NCI-H69 (cell line): ENCODE data around the gene PRPF40B.

Source experiments
- DNase-seq: peaks from one replicate; lab custom pipeline; 2025; lab: John Stamatoyannopoulos, UW

The PRPF40B gene

DNA sequence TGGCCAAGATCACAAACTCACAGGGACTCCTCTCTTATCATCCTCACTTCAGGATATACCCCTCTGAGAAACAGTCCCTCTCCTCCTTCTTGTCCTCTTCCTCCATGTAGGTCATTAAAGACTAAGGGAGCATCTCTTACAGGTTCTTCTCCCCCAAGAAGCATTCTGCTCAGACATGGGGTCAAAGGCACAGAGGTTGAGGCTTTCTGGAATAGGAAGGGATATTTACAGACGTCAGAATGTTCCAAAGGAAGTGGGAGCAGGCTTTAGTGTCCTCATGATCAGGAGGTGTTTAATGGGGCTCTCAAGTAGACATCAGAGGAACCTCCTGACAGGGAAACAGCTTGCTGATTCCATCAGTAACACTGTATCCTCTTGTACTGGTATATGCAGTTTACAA, 36.4 kb downstream of the PRPF40B start:
- DNase-seq = no peak

DNA sequence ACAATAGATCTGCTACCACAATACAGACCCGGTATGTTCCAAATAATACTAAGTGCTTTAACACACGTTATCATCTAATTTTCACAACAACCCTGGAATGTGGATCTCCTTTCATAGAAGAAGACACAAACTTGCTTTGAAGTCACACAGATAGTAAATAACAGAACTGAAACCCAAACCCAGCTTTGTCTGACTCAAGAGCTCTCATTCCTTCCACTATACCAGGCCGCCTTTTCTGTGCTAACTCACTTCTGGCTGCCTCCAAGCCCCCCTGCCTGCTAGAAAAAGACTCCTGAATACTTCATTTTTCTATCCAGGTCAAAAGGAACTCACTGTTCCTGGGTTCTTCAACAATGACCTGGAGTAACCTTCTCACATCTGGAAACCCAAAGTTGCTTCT, 37.8 kb downstream of the PRPF40B start:
- DNase-seq = no peak

DNA sequence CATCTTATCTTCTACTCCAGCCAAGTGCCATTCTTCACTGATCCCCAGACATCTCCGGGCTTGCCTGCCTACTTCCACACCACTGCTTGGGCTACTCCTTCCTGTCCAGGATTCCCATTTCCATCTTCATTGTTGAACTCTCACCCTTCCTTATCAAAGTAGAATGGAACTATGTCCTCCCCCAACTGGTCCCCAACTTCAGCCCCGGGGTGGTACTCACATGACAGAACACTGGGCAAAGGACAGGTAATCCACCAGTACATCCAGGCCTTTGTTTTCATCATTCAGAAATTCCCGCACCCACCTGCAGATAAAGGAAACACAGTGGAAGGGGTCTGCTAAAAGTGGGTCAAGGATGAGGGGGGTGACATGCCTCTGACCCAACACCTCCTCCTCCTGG, 38.4 kb downstream of the PRPF40B start:
- DNase-seq = no peak

DNA sequence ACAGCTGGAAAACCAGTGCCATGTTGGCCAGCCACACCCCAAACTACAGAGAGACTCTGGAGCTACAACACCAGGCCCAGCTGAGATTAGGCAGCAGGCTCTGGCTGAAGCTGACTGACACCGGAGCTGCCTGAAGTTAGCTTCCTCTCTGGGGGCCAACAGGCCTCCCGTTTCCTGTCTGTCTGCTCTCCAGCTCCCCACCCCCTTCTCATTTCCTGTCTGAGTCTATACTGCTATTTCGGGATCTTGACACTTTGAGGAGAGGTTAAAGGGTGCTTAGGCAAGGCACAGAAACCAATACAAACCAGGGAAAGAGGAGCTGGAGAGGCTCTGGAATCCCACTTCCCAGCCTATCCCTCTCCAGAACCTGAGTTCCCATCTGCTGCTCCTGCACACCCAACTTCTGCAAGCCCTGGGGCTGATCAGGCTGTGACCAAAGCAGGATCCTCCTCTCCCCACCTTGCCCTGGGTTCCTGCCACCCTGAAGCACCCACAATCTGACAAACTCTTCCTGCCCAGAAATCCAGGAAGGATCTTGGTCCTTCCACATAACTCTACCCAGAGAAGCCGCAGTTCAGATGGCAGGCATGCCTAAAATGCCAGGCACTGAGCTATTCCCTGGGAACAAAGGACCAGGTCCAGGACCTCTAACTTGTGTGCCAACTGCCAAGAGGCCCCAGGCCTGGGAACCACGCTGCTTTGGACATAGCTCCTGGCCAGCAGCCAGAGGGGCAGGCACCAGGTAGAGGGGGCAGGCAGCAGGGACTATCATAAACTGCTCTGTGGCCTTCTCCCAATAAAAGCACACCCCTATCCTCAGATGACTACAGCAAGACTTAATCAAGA, 39.9 kb downstream of the PRPF40B start:
- peak; percentile 82 for DNase-seq

DNA sequence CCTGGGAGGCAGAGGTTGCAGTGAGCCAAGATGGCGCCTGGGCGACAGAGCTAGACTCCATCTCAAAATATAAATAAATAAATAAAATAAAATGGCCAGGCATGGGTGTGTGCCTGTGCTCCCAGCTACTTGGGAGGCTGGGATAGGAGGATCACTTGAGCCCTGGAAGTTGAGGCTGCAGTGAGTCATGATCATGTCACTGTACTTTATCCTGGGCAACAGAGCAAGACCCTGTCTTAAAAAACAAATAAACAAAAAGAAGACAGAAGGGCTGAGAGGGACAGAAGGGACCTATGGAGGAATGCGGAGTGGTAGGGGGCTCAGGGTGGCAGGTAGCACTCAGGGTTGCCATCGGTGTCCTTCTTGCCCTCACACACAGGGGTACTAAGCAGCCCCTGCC, 40.8 kb downstream of the PRPF40B start:
- DNase-seq = no peak

DNA sequence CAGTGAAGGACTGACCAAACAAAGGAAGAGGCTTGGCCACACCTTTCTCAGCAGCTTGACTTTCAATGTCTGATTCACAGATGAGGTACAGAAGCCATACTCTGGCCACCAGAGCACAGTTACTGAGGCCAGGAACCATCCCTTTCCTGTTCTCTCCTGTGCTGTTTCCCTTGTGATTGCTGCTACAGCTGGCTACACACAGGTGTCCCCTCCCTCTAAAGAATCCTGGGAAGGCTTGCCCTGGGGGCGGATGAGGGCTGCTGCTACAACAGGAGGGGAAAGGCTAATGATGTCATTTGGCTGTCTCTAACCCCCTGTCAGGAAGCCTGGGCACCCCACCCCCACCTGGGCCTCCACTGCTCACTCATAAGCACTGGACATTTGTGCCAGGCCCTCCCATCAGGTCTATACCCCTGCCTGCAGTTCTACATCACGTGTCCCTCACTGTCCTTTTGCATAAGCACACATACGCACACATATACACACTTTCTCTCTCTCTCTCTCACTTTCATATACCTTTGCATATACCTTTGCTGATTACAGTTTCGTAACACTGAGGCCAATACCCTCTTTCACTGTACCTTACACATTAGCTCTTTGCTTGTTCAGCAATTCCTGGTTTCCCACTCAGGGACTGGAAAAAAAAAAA, 41.4 kb downstream of the PRPF40B start:
- peak; percentile 89 for DNase-seq

DNA sequence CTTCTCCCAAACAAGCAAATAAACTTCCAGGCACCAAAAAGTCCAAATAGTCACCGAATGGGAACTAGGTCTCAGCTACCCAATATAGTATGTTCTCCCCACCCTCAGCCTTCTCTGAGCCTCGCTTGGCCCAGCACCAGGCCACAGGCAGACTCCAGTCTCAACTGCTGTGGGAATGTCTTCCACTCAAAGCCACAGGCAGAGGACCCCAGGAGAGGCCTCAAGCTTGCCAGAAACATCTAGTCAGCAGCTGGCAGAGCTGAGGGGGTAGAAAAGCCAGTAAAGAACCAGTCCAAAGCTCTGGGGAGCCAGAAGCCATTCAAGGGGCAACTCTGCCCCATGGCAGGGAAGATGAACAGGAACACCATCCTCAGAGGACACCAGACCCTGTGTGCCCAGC, 42.0 kb downstream of the PRPF40B start:
- DNase-seq = no peak

DNA sequence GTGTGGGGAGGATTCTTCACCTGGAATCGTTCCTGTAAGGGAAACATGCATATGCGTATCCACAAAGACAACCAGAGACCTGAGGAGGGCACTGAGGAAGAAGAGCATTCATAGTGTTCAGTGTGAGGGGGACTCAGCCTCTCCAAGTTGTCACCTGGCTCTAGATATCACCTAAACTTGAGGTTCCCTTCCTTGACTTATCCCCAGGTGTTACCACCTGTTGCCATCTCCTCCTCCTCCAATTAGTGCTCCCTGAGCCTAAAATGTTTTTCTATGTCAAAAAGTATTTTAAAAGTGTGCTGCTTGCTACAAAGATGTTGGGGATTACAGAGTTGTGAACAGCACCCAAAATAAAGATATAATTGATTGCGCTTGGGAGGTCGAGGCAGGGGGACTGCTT, 42.8 kb downstream of the PRPF40B start:
- no peak for DNase-seq

DNA sequence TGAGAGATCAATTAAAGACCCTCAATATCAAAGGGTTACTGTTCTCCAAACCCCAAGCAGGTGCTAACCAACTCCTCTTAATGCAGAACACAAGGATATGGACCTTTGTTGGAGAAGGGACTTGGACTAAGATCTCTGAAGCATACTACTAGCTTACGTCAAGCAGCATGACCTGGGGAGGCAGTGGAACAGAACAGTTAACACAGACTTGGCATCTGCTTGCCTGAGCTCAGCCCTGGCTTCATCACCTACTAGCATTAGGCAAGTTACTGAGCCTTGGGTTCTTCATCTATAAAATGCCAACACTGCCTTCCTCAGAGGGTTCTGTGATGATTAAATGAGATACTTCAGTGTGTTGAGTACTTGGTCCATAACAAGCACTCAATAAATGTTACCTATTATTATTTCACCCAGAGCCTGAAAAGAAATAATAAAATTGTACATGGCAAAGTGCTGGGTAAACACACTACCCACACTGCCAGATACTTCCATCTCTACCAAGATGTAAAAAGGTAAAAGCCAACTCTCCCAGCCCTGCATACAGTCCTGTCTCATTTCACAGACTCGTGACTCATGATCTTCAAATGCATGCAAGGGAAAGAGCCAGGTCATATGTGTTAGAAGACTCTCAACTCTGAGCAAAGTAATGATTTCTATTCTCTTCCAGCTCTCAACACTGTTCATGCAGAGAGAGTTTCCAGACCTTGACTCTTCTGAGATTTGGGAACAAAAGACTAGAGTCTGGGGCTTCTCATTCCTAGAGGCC, 44.1 kb downstream of the PRPF40B start:
- DNase-seq = no peak

DNA sequence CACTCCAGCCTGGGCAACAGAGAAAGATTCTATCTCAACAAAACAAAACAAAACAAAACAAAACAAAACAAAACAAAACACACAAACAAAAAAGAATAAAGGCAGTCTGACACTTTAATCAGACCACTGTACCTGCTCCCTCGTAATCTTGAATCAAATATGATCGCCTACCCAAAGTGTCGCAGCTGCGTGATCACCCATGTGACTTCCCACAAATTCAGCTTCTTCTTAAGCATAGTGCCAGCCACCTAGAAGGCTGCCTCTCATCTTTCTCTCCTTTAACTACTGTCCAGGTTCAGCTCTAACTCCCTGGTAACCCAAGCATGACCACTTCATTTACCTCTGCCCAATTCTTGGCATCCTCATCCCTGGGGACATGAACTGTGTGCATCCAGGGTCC, 46.4 kb downstream of the PRPF40B start:
- DNase-seq = peak; percentile 7

DNA sequence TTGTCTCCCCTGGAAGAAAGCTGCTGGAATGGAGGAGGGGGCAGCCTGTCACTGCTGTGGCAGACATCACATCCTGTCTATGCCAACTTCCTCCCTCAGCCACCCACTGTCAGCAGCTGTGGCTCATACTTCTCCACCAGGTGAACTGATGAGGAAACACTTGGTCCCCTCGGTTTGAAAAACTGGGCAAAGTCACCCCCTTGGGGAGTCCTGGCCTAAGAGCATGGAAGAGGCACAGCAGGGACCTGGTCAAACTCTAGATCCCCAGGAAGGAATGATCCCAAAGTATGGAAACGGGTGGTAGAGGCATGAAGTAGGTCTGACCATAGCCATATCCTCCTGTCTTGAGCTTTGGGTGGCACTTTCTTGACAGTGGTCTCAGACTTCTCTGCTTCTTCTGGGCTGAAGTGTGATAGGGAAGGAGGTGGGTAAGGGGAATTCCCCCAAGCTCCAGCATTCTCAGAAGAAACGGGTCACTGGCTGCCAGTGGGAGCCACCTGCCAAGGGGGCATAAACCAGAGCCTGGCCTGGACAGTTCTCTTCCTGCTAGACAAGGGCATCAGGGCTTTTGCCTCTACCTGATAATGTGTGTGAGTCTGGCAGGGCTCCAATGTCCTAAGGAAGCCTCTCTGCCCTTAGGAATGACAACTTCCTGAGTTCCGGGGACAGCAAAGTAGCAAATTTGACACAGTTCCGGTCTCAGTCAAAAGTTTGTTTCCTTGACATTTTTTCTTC, 47.8 kb downstream of the PRPF40B start:
- DNase-seq = peak; percentile 20

DNA sequence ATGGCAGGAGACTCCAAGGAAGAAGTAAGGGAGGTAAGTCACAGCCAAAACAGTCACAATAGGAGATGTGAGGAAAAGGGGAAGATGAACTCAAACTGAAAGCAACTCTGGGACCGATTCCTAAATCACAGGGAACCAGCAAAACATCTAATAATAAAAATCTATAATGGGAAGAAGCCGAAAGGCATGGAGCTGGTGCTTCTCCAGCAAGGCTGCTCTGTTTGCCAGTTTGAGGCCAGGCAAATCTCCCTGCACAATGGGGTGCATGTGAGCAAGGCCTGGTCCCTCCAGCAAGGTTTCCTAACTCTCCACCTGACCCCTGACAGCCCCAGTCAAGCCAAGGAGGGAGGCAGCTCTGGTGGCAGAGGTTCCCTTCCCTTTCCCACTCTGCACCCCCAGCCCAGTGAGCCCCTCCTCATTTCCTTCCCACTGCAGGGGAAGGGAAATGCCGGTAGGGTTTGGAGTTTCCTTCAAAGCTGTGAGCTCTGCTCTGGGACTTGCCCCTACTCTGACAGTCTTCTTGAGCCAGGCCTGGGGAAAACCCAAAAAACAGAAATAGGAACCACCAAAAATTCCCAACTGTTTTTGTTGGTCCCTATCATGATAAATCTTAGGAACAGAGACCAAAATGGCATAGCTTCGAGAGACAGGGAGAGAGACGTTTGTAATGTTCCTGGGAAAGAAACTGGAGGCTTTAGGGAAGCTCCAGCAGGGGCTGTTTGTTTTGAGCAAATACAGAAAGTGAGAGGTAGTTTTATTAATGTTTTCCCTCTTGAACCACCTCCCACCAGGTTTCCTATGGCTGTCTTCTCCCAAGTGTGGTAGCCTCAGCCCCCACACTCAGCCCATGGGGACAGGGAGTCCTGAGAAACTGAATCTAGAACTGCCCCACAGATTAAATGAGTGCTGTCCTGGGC, 49.2 kb downstream of the PRPF40B start:
- DNase-seq = peak; percentile 77

DNA sequence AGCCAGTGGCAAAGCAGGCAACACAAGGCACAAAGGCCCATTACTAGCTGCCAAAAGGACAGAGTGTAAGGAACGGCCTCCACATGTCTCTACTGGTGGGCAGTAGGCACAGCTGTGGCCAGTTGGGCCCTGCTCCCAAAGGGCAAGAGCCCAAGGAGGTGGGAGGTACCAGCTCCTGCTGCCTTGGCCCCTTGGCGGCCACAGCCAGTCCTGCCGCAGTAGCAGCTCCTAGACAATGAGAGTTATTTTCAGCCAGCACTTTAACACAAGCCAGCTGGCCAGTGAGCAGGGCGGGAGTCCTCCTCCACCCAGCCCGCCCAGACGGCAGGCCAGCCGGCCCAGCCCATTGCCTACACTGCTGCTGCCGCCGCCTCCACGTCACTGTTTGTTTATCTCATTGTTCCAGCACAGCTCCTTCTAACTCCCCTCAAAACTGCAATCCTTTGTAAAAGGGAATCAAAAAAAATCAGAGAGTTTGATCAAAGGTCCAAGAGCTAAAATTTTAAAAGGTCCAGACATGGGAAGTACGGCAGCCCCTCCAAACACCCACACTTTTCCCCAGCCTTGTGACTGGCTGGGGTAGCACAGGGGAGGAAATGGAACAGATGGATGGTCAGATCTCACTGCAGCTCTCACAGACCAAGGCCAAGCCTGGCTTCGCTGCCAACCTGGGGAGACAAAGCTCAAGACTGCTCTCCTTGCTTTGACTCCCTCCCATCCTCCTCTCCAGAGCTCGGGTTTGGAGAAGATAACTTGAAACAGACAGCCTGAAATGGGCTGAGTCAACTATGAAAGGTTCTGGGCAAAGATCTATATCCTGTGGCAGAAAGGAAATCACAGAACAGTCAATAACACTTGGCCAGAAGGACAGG, 50.3 kb downstream of the PRPF40B start:
- peak; percentile 96 for DNase-seq

DNA sequence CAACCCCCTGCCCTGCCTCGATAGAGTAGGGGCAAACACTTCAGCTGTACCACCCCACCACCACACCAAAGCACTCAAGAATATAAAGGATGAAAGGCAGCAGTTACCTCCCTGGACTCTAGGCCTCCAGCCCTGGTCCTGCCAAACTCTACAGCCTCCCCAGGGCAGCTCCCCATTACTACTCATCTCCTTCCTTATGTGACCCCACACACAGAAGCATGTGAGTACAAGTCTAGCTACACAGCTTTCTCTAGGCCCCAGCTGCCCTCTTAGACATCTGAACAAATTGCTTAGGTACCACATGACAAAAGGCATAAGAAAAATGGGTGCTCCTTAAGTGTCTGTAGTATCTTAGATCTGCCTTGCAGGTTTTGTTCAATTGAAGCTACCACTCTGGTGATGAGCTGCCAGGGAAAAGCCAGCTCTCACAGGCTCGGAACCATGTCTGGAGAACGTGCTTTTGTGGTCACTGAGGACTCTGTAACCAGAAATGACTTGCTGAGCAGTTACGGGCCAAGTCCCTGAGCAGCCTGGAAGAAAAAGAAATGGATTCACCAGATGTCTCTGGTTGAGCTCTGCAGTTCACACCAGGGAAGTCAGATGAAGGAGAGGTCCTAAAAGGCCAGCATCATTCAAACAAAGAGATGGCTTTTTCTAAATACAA, 51.1 kb downstream of the PRPF40B start:
- DNase-seq = peak; percentile 45

DNA sequence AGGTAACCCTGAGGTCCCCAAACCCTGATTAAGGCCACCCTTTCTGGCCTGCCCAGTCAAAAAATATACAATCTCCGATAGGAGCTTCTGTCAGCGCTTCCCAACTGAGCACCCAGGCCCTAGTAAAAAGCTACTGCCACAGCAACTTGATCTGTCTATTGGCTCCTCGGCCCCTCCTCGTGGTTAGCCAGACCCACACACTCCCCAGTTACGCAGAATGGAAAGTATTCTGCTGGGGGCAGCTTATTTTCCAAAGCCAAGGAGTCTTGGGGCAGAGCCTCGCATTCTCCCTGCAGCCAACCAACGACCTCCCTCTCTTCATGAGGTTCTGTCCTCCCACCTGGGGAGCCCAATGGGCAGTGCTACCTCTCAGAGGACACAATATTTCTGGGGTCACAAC, 51.8 kb downstream of the PRPF40B start:
- DNase-seq = no peak

DNA sequence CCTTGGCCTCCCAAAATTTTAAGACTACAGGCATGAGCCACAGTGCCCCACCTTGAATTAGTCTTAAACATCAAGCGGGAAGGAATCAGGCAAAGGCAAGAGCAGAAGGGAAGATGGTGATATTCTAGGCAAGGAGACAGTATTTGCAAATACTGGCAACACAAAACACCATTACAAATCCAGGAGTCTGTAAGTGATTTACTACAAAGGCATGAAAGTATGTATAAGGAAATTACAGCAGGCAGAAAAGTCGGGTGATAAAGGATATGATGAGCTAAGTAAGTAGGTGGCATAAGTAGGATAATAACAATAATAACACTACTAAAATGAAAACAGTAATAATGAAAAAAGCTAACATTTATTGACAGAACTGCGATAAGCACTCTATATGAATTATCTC, 55.4 kb downstream of the PRPF40B start:
- no peak for DNase-seq

DNA sequence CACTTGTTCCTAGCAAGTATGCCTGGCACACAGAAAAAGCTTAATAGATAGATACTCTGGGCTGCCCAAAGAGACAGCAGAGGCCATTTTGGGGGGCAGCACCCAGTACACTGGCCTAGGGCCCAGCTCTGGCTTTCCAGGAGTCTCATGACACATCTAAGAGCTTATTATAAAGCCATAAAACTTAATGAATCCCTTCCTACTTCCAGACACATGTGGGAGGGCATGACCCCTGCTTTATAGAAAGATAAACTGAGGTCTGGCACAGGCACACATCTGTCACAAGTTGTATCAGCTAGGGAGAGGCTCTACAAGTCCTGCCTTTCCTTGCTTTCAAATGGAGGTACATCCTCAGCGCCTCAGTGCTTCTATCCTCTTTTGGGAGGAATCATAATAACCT, 56.7 kb downstream of the PRPF40B start:
- DNase-seq = peak; percentile 60

DNA sequence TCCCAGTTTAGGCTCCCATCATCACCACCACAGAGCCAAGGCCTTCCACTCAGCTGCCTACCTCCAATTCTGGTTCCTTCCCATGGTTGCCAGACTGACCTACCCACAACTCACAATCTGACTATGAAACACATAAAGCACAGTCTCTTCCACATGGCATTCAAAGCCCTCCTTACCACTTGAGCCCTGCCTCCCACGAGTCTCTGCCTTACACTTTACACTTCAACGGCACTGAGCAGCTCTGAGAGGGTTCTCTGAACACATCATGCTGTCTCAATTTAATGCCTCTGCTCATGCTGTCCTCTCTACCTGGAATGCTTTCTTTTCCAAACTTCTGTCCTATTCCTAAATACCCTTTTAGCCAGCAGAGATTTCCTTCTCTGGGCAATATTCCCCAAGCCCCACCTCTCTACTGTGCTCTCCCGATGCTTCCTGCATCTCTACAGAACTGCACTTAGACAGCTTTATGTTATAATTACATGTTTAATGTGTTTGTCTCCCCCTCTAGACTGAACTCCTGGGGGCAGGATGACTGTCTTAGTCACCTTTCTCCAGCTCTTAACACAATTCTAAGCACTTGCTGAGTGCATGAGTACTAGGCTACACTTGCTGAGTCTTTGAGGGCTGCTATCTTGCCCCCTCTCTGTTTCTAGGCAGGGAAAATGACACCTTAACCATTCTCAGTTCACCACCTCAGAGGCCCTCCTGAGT, 60.4 kb downstream of the PRPF40B start:
- DNase-seq = peak; percentile 96

DNA sequence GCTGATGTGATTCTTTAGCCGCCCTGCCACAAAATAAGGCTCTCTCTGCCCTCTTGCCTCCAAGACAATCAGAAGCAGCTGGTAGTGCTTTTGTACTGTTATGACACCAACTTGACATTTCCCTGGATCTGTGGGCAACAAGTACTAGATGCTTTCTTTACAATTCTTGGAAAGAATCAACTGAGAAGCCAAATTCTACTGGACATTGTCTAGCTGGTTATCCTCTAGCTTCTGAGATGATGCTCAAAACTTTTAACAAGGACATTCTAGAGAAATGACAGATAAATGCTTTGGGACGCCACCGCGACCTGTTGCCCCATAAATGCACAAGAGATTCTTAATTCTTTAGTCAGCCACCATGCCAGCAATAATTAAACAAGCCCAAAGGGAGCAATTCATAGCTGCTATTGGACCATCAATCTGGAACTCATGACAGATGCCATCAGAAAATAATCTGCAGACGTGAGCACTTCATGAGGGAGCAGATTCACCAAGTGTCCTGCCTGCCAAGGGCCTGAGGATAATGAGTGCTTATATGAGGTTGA, 61.0 kb downstream of the PRPF40B start:
- DNase-seq = peak; percentile 21
